ENCODE results near the gene RAI14. TPM values are rescaled to one million over a fixed set of nuclear protein-coding genes. Genes with fewer than 3 reads are reported as not detected.
"Not testable (repeated sequence)": the region's sequence is repeated elsewhere in the genome, so short reads cannot be mapped to it uniquely, and the experiment has no call there.

The RAI14 gene
- total RNA-seq, 4 donors from 2014 or later = 1.1 to 3.6 (median 1.7) TPM

DNA sequence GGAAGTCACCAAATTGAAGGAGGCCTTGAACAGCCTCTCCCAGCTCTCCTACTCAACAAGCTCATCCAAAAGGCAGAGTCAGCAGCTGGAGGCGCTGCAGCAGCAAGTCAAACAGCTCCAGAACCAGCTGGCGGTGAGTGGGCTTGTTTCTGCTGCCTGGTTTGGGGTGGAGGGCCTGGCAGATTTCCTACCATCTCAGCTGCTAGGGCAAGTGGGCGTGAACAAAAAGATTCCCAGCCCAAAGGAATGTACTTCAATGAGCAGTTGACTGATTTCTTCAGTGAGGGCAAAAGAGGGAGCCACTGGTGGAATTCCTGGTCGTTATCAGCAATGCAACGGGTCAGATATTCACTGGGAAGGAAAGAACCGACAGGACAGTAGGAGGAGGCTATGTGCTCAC is 170.2 kb downstream of the RAI14 start:
- Histone ChIP-seq H3K4me3 (no peak overlapping the region), H3K36me3 (no peaks in the 10 kb centered on the region), H3K9me3 (no peaks in the 10 kb centered on the region), H3K4me1 (no peaks in the 10 kb centered on the region), H3K27ac (no peak overlapping the region), H3K27me3 (no peaks in the 10 kb centered on the region)
- no peak for DNase-seq
- TF ChIP-seq POLR2A (IDR thresholded peaks at IDR 0.05) = no peak
- TF ChIP-seq, protein P1, sequence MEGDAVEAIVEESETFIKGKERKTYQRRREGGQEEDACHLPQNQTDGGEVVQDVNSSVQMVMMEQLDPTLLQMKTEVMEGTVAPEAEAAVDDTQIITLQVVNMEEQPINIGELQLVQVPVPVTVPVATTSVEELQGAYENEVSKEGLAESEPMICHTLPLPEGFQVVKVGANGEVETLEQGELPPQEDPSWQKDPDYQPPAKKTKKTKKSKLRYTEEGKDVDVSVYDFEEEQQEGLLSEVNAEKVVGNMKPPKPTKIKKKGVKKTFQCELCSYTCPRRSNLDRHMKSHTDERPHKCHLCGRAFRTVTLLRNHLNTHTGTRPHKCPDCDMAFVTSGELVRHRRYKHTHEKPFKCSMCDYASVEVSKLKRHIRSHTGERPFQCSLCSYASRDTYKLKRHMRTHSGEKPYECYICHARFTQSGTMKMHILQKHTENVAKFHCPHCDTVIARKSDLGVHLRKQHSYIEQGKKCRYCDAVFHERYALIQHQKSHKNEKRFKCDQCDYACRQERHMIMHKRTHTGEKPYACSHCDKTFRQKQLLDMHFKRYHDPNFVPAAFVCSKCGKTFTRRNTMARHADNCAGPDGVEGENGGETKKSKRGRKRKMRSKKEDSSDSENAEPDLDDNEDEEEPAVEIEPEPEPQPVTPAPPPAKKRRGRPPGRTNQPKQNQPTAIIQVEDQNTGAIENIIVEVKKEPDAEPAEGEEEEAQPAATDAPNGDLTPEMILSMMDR (IDR thresholded peaks at IDR 0.05 in 4 of 5, conservative IDR thresholded peaks at IDR 0.05 in 1 of 5) = no peak
- intact Hi-C loops (cut with DNase I; ENCODE audit: low total_unique reads) (no loop called here), in situ Hi-C loops (cut with MboI; ENCODE audit: low sequenced_read_pairs in 4 of 4) (no loop called here)
- ATAC-seq = no peak

DNA sequence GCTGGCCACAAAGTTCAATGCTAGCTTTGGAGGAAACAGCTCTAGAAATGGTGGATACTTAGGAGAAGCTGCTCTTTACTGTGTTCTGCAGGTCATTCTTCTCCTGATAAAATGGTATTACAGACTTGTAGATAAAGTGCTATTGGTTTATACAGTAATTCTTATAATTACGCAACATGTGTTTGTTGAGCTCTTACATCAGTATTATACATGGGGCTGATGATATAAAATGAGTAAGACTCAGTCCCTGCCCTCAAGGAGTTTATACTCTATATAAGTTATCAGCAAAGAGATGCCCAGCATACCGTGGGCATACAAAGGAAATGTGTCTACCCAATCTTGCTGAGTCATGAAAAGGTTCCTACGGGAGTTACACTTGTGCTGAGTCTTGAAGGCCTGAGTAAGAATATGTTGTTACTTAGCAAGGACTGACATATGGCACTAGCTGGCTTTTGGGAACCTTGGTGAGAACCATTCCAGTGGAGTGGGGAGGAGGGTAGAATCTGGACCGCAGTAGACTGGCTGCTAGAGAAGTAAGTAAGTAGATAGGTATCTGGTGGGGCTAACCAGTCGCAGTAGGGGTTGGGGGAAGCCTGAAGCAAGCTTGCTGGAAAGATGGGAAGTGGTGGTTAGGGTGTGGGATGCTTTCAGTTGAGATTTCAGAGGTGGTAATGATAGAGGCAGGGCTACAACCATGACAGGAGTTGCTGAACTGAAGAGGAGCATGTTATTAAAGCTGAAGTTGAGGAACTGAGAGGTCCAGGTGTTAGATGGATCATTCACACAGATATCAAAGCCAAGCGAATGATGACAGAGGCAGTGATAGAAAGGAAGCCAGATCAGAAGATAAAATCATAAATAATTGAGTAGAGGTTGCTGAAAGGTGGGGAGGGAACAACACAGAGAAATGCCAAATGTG is 171.7 kb downstream of the RAI14 start:
- no peaks in the 10 kb centered on the region for H3K9me3 ChIP-seq
- H3K27ac ChIP-seq = no peak overlapping the region
- H3K4me3 ChIP-seq = no peak overlapping the region
- H3K36me3 ChIP-seq = no peaks in the 10 kb centered on the region
- in situ Hi-C loops (cut with MboI; ENCODE audit: low sequenced_read_pairs in 4 of 4) = no loop called here
- no peak for ATAC-seq
- no peak for TF ChIP-seq POLR2A (IDR thresholded peaks at IDR 0.05)
- TF ChIP-seq, protein P1 (IDR thresholded peaks at IDR 0.05 in 4 of 5, conservative IDR thresholded peaks at IDR 0.05 in 1 of 5) = no peak
- no peaks in the 10 kb centered on the region for H3K4me1 ChIP-seq
- H3K27me3 ChIP-seq = no peaks in the 10 kb centered on the region
- no peak for DNase-seq
- intact Hi-C loops (cut with DNase I; ENCODE audit: low total_unique reads) = no loop called here

DNA sequence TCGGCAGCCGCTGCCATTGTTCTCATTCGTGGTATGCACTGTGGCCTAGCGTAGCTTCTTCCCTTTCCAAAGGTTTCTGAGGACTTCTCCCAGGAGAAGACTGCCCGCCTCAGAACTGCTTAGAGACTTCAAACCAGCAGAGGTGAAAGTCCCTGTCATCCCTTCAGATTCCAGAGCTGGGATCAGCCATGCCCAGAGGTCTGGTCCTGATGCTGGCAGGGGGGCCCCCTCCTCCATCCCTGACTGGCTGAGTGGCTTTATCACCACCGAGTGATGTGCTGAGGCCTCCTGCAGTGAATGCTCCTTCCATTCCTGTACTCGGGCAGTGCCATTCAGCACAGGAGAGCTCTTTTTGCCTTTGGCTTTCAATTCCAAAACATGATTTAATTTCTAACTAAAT is 174.7 kb downstream of the RAI14 start:
- H3K27me3 ChIP-seq; DNase-seq; in situ Hi-C loops (cut with MboI; ENCODE audit: low sequenced_read_pairs in 4 of 4); ATAC-seq; intact Hi-C loops (cut with DNase I; ENCODE audit: low total_unique reads); H3K36me3 ChIP-seq; H3K27ac ChIP-seq; H3K4me1 ChIP-seq; H3K4me3 ChIP-seq; H3K9me3 ChIP-seq: not testable (repeated sequence)

DNA sequence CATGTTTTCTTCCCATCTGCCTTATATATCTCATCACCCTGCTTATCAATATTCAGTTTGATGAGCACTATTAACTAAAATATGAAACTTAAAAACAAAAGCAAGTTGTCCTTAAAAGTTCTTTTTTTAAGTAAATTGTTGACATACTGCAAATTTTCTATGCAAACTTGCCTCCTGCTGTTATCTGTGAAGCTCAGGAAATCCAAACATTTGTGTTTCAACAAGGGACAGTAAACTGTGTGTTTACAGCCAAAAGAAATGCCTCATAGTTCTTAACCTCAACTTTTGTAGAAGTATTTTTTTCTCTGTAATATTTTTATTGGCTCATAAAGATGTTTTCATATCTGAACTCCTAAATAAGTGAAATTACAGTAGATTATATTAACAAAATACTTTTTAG is 175.2 kb downstream of the RAI14 start:
- ATAC-seq = no peak
- in situ Hi-C loops (cut with MboI; ENCODE audit: low sequenced_read_pairs in 4 of 4) = no loop called here
- no peaks in the 10 kb centered on the region for H3K36me3 ChIP-seq

DNA sequence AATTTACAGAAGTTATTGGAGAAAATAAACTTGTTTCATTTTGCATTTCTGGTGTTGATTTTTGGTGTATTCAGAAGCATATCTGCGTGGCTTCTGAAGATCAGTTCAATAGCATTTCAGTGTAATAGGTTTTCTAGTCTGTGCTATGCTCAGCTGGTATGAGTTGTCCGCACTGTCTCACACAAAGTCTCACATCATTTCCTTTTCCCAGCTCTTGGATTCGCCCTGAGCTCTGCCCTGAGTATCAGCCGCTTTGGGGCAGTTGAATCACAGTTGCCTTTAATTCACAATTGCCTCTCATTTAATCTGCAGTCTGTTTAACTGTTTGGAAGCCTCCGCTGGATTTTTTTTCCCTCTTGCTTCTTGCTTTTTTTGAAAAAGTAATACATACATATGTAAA is 176.4 kb downstream of the RAI14 start:
- no peak for TF ChIP-seq POLR2A (IDR thresholded peaks at IDR 0.05)
- TF ChIP-seq, protein P1 (IDR thresholded peaks at IDR 0.05 in 4 of 5, conservative IDR thresholded peaks at IDR 0.05 in 1 of 5) = no peak
- Histone ChIP-seq H3K4me1 (no peaks in the 10 kb centered on the region), H3K36me3 (no peaks in the 10 kb centered on the region), H3K27ac (no peak overlapping the region), H3K9me3 (no peaks in the 10 kb centered on the region), H3K27me3 (no peaks in the 10 kb centered on the region), H3K4me3 (no peak overlapping the region)
- no peak for DNase-seq
- in situ Hi-C loops (cut with MboI; ENCODE audit: low sequenced_read_pairs in 4 of 4) (no loop called here), intact Hi-C loops (cut with DNase I; ENCODE audit: low total_unique reads) (no loop called here)
- no peak for ATAC-seq

More for the DNA sequence above, 175.2 kb downstream of the RAI14 start:
- TF ChIP-seq POLR2A (IDR thresholded peaks at IDR 0.05) = no peak
- TF ChIP-seq, protein P1 (IDR thresholded peaks at IDR 0.05 in 4 of 5, conservative IDR thresholded peaks at IDR 0.05 in 1 of 5) = no peak
- no peaks in the 10 kb centered on the region for H3K9me3 ChIP-seq
- no peaks in the 10 kb centered on the region for H3K27me3 ChIP-seq
- H3K27ac ChIP-seq = no peak overlapping the region
- no peak overlapping the region for H3K4me3 ChIP-seq
- no peak for DNase-seq
- H3K4me1 ChIP-seq = no peaks in the 10 kb centered on the region
- intact Hi-C loops (cut with DNase I; ENCODE audit: low total_unique reads) = no loop called here
